Endothelial cell of umbilical vein (primary cell): ENCODE results near the gene RAD51B. TPM values are rescaled to one million over a fixed set of nuclear protein-coding genes. Genes with fewer than 3 reads are reported as not detected.

Source experiments
- BruUV-seq: library from RNA; stranded (reverse); fragments of 400-500 nt; replicated peaks from 2 replicates; lab custom pipeline; 2021; lab: Mats Ljungman, UMichigan
- CTCF ChIA-PET: fragments of 300-600, 350-600 bp; sonication (Branson Sonifier 250); formaldehyde crosslinking; loops from one replicate; lab custom pipeline; 2021; ENCODE audit warnings: antibody characterized with exemption, inconsistent platforms; lab: Charles Lee
- POLR2A ChIA-PET: fragments of 300-600, 350-600 bp; sonication (Branson Sonifier 250); formaldehyde crosslinking; loops from one replicate; lab custom pipeline; 2021; ENCODE audit warnings: antibody characterized with exemption, inconsistent platforms; lab: Charles Lee
- DNase-seq: peaks from one replicate; pipeline ENCODE4 v3.0.0-alpha.2; 2011; ENCODE audit warnings: low read depth, low spot score
- FAIRE-seq: peaks from 2 replicates; lab custom pipeline; 2011; peaks lifted over from hg19 to GRCh38; lab: Jason Lieb, UNC
- H2AFZ ChIP-seq: 2 replicates; pipeline ENCODE4 v1.6.0; 2012; ENCODE audit warnings: low read depth, low read length, control low read depth, inconsistent platforms
- H3K27ac ChIP-seq: 2 replicates; pipeline ENCODE4 v1.5.1; 2011; ENCODE audit warnings: low read depth, mild to moderate bottlenecking, control low read depth, low read length, moderate library complexity; ENCODE audit not compliant: insufficient read depth
- H3K27me3 ChIP-seq, 2 experiments: 2 replicates each; pipeline versions ENCODE4 v1.6.0 to v1.6.1; 2011; ENCODE audit warnings: low read length in 2 of 2, mixed read lengths in 1 of 2; ENCODE audit not compliant: control insufficient read depth in 2 of 2, insufficient read depth in 2 of 2
- H3K36me3 ChIP-seq, 2 experiments: 2 replicates in 1 of 2; 3 replicates in 1 of 2; pipeline ENCODE4 v1.5.1; 2011; ENCODE audit warnings: low read length in 2 of 2, mild to moderate bottlenecking in 1 of 2, moderate library complexity in 1 of 2; ENCODE audit not compliant: control insufficient read depth in 2 of 2, insufficient read depth in 2 of 2; ENCODE audit errors: extremely low read depth in 1 of 2
- H3K4me1 ChIP-seq: 3 replicates; pipeline ENCODE4 v1.5.1; 2011; ENCODE audit warnings: mild to moderate bottlenecking, low read length; ENCODE audit not compliant: control insufficient read depth, insufficient read depth; ENCODE audit errors: extremely low read depth
- H3K4me2 ChIP-seq: 2 replicates; pipeline ENCODE4 v1.6.1; 2011; ENCODE audit warnings: low read length, control low read depth, mixed read lengths; ENCODE audit not compliant: insufficient read depth
- H3K4me3 ChIP-seq, 3 experiments: fragments of 200-600 bp in 1 of 3; sonication (generic), shearing (Covaris generic) in 1 of 3; replicated peaks in 1 of 3; 2 replicates each; pipeline ENCODE4 v1.5.1; 2011 to 2016; ENCODE audit warnings: control low read depth in 3 of 3, low read length in 3 of 3, mild to moderate bottlenecking in 2 of 3, inconsistent platforms in 1 of 3, low read depth in 1 of 3, moderate library complexity in 1 of 3; ENCODE audit not compliant: insufficient read depth in 1 of 3
- H3K79me2 ChIP-seq: 2 replicates; pipeline ENCODE4 v1.6.0; 2012; ENCODE audit warnings: low read length, inconsistent platforms; ENCODE audit not compliant: control insufficient read depth, insufficient read depth
- H3K9ac ChIP-seq: replicated peaks from 2 replicates; pipeline ENCODE3; 2011; ENCODE audit warnings: low read length, control low read depth; ENCODE audit not compliant: insufficient read depth; ENCODE audit errors: extremely low read depth
- H3K9me1 ChIP-seq: replicated peaks from 3 replicates; pipeline ENCODE4 v1.6.0; 2011; ENCODE audit warnings: mild to moderate bottlenecking, low read length; ENCODE audit not compliant: control insufficient read depth, insufficient read depth; ENCODE audit errors: extremely low read depth
- H3K9me3 ChIP-seq: replicated peaks from 2 replicates; pipeline ENCODE4 v1.5.1; 2012; ENCODE audit warnings: low read length, inconsistent platforms; ENCODE audit not compliant: control insufficient read depth, insufficient read depth
- H4K20me1 ChIP-seq: replicated peaks from 2 replicates; pipeline ENCODE3; 2011; ENCODE audit warnings: mild to moderate bottlenecking, low read length; ENCODE audit not compliant: control insufficient read depth, insufficient read depth; ENCODE audit errors: extremely low read depth
- EZH2 ChIP-seq: IDR thresholded peaks from 2 replicates; pipeline ENCODE4 v1.6.1; 2012; ENCODE audit warnings: borderline replicate concordance, low read depth, mild to moderate bottlenecking, moderate library complexity, low read length, inconsistent platforms; ENCODE audit not compliant: severe bottlenecking
- JUN ChIP-seq: IDR thresholded peaks from 2 replicates; pipeline ENCODE4 v1.6.1; 2011; ENCODE audit warnings: borderline replicate concordance, low read depth; ENCODE audit not compliant: insufficient read length, insufficient read depth
- MYC ChIP-seq: IDR thresholded peaks from one replicate; pipeline ENCODE4 v1.6.1; 2011; ENCODE audit warnings: mild to moderate bottlenecking, low read depth, low read length
- POLR2A ChIP-seq: IDR thresholded peaks from 2 replicates; pipeline ENCODE4 v1.6.1; 2012; ENCODE audit warnings: low read depth, mild to moderate bottlenecking, control low read depth, low read length
- POLR2AphosphoS5 ChIP-seq: IDR thresholded peaks from 2 replicates; pipeline ENCODE4 v1.6.1; 2012; ENCODE audit warnings: low read depth, mild to moderate bottlenecking, control low read depth, low read length, moderate library complexity; ENCODE audit not compliant: insufficient read depth
- dilution Hi-C: fragments of 300-500 bp; cut with MboI; formaldehyde crosslinking; loops from one replicate; pipeline ENCODE4 v1.15.0; 2019; ENCODE audit warnings: low sequenced_read_pairs; ENCODE audit not compliant: extremely low pct_ligation_motif_present
- intact Hi-C: fragments of 100-400 bp; cut with micrococcal nuclease; formaldehyde crosslinking; loops from one replicate; pipeline ENCODE4 v1.10.0; 2022
- polyA plus RNA-seq, 4 experiments: library from polyadenylated mRNA; depleted of rRNA in 3 of 4; stranded (reverse) in 3 of 4; unstranded in 1 of 4; fragments of >200 nt; gene quantifications; 2 replicates each; pipeline versions ENCODE4 v1.2.1 to v1.2.3, GENCODE V29; 2011 to 2012; ENCODE audit warnings: missing spikeins in 1 of 4
- total RNA-seq: library from RNA; stranded (reverse); gene quantifications from 2 replicates; pipeline ENCODE4 v1.2.3, GENCODE V29; 2021
- TF ChIP-seq, protein P1 (sequence below): IDR thresholded peaks from 2 replicates; pipeline ENCODE4 v1.6.1; 2011; ENCODE audit not compliant: insufficient read depth, insufficient read length
- TF ChIP-seq, protein P2 (sequence below), 2 donors: IDR thresholded peaks; 1 replicate in 1 of 2; 2 replicates in 1 of 2; pipeline ENCODE4 v1.5.1; 2011; ENCODE audit warnings: low read length in 2 of 2, mild to moderate bottlenecking in 2 of 2, moderate library complexity in 2 of 2, control low read depth in 1 of 2, inconsistent platforms in 1 of 2, low read depth in 1 of 2; ENCODE audit not compliant: insufficient read depth in 1 of 2; ENCODE audit errors: extremely low read depth in 1 of 2

RAD51B gene
- total and polyA plus RNA-seq, 2 donors (not counting 3 experiments of a cell fraction or from before 2014, with no cell fraction given), result 3.9 to 19.0 TPM

DNA sequence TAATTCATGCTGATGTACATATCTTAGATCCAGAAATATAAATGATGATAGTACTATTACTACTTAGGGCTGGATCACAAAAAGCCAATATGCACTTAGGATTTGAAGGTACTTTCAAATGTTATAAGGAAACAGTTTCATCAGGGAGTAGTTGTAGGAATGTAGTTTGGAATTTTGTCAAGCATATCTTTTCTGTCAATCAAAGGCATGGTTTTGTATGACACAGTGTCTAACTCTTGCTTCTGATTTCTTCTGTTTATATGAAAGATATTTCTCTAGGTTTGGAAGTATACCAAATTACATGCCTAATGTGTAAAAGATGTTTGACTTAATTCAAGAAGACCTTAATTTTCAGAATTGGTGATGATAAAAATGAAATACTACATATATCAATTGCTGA lies 135.7 kb downstream of the RAD51B start:
- POLR2A ChIA-PET, result no interaction called here
- FAIRE-seq (no peak), DNase-seq (no peak)
- Histone ChIP-seq H3K27ac (no peak overlapping the region), H3K4me2 (no peak overlapping the region), H3K4me1 (no peaks in the 10 kb centered on the region), H2AFZ (no peak overlapping the region), H3K9me3 (no peaks in the 10 kb centered on the region), H3K4me3 (no peak overlapping the region), H3K27me3 (no peaks in the 10 kb centered on the region), H3K9ac (no peak overlapping the region), H3K79me2 (no peaks in the 10 kb centered on the region), H4K20me1 (no peaks in the 10 kb centered on the region), H3K36me3 (no peaks in the 10 kb centered on the region), H3K9me1 (no peaks in the 10 kb centered on the region)
- CTCF ChIA-PET, result interaction anchor here (0.9 to 1.9 kb wide), 2 partner anchors 18 to 21 kb away, joined by 3 to 4 read pairs; no protein-coding TSS in a partner anchor
- TF ChIP-seq, protein P1, sequence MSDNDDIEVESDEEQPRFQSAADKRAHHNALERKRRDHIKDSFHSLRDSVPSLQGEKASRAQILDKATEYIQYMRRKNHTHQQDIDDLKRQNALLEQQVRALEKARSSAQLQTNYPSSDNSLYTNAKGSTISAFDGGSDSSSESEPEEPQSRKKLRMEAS, result no peak
- TF ChIP-seq POLR2A (no peak), JUN (no peak), MYC (no peak), EZH2 (no peak), POLR2AphosphoS5 (no peak)
- TF ChIP-seq, protein P2, sequence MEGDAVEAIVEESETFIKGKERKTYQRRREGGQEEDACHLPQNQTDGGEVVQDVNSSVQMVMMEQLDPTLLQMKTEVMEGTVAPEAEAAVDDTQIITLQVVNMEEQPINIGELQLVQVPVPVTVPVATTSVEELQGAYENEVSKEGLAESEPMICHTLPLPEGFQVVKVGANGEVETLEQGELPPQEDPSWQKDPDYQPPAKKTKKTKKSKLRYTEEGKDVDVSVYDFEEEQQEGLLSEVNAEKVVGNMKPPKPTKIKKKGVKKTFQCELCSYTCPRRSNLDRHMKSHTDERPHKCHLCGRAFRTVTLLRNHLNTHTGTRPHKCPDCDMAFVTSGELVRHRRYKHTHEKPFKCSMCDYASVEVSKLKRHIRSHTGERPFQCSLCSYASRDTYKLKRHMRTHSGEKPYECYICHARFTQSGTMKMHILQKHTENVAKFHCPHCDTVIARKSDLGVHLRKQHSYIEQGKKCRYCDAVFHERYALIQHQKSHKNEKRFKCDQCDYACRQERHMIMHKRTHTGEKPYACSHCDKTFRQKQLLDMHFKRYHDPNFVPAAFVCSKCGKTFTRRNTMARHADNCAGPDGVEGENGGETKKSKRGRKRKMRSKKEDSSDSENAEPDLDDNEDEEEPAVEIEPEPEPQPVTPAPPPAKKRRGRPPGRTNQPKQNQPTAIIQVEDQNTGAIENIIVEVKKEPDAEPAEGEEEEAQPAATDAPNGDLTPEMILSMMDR (IDR thresholded peaks at IDR 0.05; ENCODE audit: extremely low read depth in 1 of 2, insufficient read depth in 1 of 2, low read depth in 1 of 2, low read length in 2 of 2), result no peak
- dilution Hi-C loops, result no loop called here
- no TSS peak for BruUV-seq
- intact Hi-C loops, result no loop called here
